Glutamatergic neuron (in vitro differentiated cells): ENCODE data around the gene ST3GAL6. TPM values are rescaled to one million over a fixed set of nuclear protein-coding genes. Genes with fewer than 3 reads are reported as not detected.

Source experiments
- DNase-seq: peaks from one replicate; pipeline ENCODE4 v3.0.0; 2022
- H3K27ac Mint-ChIP-seq: one replicate; pipeline ENCODE4 v1.8.0; 2020; ENCODE audit warnings: mild to moderate bottlenecking, mixed read lengths, inconsistent platforms; ENCODE audit not compliant: unreplicated experiment
- H3K27me3 Mint-ChIP-seq: one replicate; pipeline ENCODE4 v1.8.0; 2020; ENCODE audit warnings: mild to moderate bottlenecking, moderate library complexity, mixed read lengths, inconsistent platforms; ENCODE audit not compliant: unreplicated experiment
- H3K36me3 Mint-ChIP-seq: one replicate; pipeline ENCODE4 v1.8.0; 2020; ENCODE audit warnings: mild to moderate bottlenecking, mixed read lengths, inconsistent platforms; ENCODE audit not compliant: unreplicated experiment
- H3K4me1 Mint-ChIP-seq: one replicate; pipeline ENCODE4 v1.8.0; 2020; ENCODE audit warnings: mild to moderate bottlenecking, low read depth, mixed read lengths, inconsistent platforms; ENCODE audit not compliant: unreplicated experiment
- H3K4me3 Mint-ChIP-seq: one replicate; pipeline ENCODE4 v1.8.0; 2020; ENCODE audit warnings: mild to moderate bottlenecking, mixed read lengths, inconsistent platforms; ENCODE audit not compliant: unreplicated experiment
- H3K9me3 Mint-ChIP-seq: one replicate; pipeline ENCODE4 v1.8.0; 2020; ENCODE audit warnings: mild to moderate bottlenecking, moderate library complexity, mixed read lengths, inconsistent platforms; ENCODE audit not compliant: unreplicated experiment
- total RNA-seq: library from RNA; stranded (reverse); fragmentation: NEBNext Ultra II Directional; extraction: Animal tissue kit (Norgen Biotek cat#: 25700); gene quantifications from one replicate; pipeline ENCODE4 v1.2.1, GENCODE V29; 2021; ENCODE audit not compliant: unreplicated experiment
- TF ChIP-seq, protein P1 (sequence below): fragments of 200-600 bp; sonication (generic); IDR thresholded peaks from one replicate; pipeline ENCODE4 v1.5.0; 2021; ENCODE audit not compliant: partially characterized antibody, unreplicated experiment

ST3GAL6 gene
- total RNA-seq, 1 donor from 2014 or later = 52.9 TPM

DNA sequence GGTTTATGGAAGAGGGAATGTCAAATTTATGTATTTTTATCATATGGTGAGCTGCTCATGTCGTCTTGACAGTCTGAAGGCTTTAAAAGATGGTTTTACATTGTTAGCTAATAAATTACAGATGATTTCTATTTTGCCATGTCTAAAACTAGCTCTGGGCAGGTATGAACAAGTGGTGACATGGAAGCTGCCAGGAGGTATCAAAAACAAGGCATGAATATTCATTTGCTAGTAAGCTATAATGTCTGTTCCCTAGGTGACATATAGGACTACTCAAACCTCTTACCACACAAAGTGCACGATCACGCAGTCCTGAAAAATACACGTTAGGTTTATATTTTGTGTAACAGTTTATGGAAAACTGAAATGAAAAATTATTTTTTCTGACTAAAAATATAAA is 34.8 kb downstream of the ST3GAL6 start:
- no peak for DNase-seq
- peaks cover 2% of the 10 kb centered on the region for H3K27me3 Mint-ChIP-seq
- no peak overlapping the region for H3K27ac Mint-ChIP-seq
- no peak overlapping the region for H3K4me3 Mint-ChIP-seq
- H3K36me3 Mint-ChIP-seq = no peaks in the 10 kb centered on the region
- TF ChIP-seq, protein P1, sequence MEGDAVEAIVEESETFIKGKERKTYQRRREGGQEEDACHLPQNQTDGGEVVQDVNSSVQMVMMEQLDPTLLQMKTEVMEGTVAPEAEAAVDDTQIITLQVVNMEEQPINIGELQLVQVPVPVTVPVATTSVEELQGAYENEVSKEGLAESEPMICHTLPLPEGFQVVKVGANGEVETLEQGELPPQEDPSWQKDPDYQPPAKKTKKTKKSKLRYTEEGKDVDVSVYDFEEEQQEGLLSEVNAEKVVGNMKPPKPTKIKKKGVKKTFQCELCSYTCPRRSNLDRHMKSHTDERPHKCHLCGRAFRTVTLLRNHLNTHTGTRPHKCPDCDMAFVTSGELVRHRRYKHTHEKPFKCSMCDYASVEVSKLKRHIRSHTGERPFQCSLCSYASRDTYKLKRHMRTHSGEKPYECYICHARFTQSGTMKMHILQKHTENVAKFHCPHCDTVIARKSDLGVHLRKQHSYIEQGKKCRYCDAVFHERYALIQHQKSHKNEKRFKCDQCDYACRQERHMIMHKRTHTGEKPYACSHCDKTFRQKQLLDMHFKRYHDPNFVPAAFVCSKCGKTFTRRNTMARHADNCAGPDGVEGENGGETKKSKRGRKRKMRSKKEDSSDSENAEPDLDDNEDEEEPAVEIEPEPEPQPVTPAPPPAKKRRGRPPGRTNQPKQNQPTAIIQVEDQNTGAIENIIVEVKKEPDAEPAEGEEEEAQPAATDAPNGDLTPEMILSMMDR = no peak
- no peaks in the 10 kb centered on the region for H3K9me3 Mint-ChIP-seq
- no peaks in the 10 kb centered on the region for H3K4me1 Mint-ChIP-seq

- no peak overlapping the region for H3K4me3 Mint-ChIP-seq
- H3K27ac Mint-ChIP-seq = no peak overlapping the region
- H3K4me1 Mint-ChIP-seq = no peaks in the 10 kb centered on the region
- DNase-seq = no peak
- H3K9me3 Mint-ChIP-seq = no peaks in the 10 kb centered on the region
- peaks cover 2% of the 10 kb centered on the region for H3K27me3 Mint-ChIP-seq
- no peaks in the 10 kb centered on the region for H3K36me3 Mint-ChIP-seq
- TF ChIP-seq, protein P1 = no peak
Observed at GRCh38 chr3:98798820-98799219, 35.7 kb downstream of the ST3GAL6 start.

DNA sequence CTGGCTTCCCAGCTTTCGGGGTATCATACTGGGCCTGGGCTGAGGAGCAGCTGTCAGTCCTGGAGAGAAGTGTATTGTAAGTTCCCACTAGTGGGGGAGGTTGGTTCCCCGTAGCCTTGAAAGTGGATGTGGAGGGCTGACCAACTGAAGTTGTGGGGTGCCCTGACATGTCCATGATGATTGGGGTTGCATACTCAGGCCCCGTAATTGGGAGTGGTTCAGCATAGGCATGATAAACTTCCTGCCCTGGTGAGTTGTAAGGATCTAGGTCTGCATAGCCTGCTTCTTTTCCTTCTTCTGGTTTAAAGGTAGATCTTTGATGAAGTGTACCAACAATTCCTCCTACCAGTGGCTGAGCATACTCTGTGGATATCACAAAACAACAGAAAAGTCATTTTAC is 36.3 kb downstream of the ST3GAL6 start:
- H3K27me3 Mint-ChIP-seq = peaks cover 2% of the 10 kb centered on the region
- no peaks in the 10 kb centered on the region for H3K36me3 Mint-ChIP-seq
- H3K4me1 Mint-ChIP-seq = no peaks in the 10 kb centered on the region
- DNase-seq = no peak
- no peak overlapping the region for H3K4me3 Mint-ChIP-seq
- no peak overlapping the region for H3K27ac Mint-ChIP-seq
- TF ChIP-seq, protein P1 = no peak
- no peaks in the 10 kb centered on the region for H3K9me3 Mint-ChIP-seq

DNA sequence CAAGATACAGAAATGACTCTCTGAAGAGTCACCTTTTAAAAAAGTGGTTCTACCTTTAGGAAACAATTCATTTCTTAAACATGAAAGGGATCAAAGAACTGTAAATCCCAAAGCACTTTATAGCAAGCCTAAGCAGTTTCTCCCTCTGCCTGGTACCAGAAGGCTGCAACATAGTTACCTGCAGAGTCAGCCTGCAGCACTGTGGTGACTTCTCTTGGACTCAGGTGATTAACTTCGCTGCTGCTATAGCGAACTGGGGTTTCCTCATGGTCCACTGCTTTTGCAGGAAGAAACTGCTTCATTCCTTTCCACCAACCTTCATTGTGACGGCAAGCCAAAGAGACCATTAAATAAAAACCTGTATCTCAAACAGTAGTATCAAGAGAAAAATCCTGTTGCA is 37.3 kb downstream of the ST3GAL6 start:
- Mint-ChIP-seq H3K27me3 (peaks cover 2% of the 10 kb centered on the region), H3K9me3 (no peaks in the 10 kb centered on the region), H3K4me3 (no peak overlapping the region), H3K4me1 (no peaks in the 10 kb centered on the region), H3K27ac (no peak overlapping the region), H3K36me3 (no peaks in the 10 kb centered on the region)
- TF ChIP-seq, protein P1 = no peak
- DNase-seq = no peak

DNA sequence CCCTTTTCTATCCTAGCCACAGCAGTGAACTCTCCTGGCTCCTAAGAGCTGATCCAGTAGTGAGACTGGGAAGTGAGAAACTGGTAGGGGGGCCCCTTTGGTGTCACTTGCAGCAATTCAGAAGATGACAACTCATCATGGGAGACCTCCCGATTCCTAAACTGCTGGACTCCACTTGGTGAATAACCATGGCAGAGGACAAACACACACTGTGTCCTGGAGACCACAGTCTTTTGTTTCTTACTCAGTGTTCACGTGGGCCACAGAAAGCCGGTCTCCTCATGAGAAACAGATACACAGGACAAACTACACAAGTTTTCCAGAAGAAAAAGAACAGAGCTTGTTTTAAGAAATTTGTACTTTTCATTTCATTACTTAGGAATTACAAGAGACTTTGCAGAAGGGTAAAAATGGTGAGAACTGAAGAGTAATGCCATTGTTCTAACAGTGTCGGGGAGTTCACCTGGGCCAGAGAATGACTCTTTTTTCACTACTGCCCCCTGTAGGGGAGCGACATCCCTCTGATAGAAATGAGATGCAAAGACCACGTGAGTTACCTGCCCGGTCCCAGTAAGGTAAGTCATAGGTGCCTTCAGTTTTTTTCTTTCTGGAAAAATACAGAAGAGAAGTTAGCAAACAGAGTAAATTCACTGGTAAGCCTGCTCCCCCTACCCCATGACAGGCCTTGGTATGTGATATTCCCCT is 38.1 kb downstream of the ST3GAL6 start:
- Mint-ChIP-seq H3K4me3 (no peak overlapping the region), H3K36me3 (no peaks in the 10 kb centered on the region), H3K9me3 (no peaks in the 10 kb centered on the region), H3K27me3 (peaks cover 2% of the 10 kb centered on the region), H3K27ac (no peak overlapping the region), H3K4me1 (no peaks in the 10 kb centered on the region)
- TF ChIP-seq, protein P1 = no peak
- no peak for DNase-seq
